GM10266 (cell line): Measurements from ENCODE around the gene ANO3.
"Not testable (repeated sequence)": the region's sequence is repeated elsewhere in the genome, so short reads cannot be mapped to it uniquely, and the experiment has no call there.

ENCODE experiments used
- DNase-seq: peaks from one replicate; pipeline ENCODE4 v3.0.0; 2012; ENCODE audit errors: extremely low spot score
- TF ChIP-seq, protein P1 (sequence below): IDR thresholded peaks from 2 replicates; pipeline ENCODE4 v1.5.1; 2012; ENCODE audit warnings: mild to moderate bottlenecking, low read depth; ENCODE audit not compliant: control insufficient read depth, insufficient read depth; ENCODE audit errors: missing control alignments

The ANO3 gene

DNA sequence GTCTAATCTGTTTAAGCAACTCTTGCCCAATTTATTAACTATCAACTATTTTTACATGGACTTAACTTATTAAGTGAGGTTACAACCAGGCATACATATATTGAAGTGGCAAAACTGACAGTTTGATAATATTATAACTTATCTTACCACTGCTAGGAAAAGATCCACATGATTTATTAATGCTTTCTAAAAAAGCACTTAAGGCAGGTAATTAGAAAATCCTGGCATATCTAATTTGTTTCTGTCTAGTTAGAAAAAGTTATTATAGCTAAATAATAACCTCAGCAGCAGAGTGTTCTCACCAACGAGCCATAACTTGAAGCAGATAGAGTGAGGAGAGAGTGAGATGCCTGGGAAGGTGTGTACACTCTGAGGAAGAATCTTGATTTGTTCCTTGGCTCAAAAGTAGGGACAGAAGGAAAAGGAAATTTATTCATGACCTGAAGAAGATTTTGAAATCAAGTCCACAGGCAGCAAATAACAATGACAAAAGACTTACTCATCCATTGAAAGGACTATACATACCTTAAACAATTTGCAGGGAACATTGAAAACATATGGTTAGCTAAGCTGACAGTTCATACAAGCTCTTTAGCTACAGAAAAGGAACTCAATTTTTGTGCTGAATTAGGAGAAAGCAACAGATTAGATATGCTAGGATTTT is 247.2 kb downstream of the ANO3 start:
- TF ChIP-seq, protein P1, sequence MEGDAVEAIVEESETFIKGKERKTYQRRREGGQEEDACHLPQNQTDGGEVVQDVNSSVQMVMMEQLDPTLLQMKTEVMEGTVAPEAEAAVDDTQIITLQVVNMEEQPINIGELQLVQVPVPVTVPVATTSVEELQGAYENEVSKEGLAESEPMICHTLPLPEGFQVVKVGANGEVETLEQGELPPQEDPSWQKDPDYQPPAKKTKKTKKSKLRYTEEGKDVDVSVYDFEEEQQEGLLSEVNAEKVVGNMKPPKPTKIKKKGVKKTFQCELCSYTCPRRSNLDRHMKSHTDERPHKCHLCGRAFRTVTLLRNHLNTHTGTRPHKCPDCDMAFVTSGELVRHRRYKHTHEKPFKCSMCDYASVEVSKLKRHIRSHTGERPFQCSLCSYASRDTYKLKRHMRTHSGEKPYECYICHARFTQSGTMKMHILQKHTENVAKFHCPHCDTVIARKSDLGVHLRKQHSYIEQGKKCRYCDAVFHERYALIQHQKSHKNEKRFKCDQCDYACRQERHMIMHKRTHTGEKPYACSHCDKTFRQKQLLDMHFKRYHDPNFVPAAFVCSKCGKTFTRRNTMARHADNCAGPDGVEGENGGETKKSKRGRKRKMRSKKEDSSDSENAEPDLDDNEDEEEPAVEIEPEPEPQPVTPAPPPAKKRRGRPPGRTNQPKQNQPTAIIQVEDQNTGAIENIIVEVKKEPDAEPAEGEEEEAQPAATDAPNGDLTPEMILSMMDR = no peak
- no peak for DNase-seq

DNA sequence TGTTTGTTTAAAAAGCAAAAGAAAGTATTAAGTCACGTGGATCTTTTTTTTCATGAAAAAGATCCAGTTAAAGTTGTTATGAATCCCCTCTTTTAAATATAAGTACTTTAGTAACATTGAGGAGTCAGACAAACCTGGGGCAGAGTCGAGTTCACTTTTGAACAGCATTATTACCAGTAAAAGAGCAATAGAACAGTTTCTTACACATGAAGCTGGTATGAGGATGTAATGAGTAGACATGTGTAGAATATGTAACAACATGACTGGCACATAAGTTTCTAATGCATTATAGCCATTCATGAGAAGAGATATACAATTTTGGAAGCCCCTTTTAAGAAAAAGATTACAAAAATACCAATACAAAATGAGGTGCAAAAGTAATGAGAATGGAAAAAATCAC is 247.8 kb downstream of the ANO3 start:
- TF ChIP-seq, protein P1 = no peak
- no peak for DNase-seq

DNA sequence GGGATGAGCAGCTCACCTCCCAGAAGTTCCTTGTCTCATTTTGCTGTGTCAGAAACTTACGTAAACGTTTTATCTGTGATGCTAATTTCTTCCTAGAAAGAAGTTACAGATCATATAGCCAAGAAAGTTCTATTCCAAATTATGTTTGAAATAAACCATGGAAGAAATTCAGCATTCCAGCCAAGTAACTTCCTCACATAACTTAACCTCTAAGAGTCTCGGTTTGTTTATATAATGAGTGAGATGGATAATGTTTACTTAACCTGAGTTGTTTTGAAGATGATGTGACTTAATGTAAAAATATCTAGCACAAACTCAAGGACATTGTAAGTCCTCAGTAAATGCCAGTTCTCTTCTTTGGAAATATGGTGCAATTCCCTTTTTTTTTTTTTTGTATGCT is 249.0 kb downstream of the ANO3 start:
- DNase-seq = no peak
- TF ChIP-seq, protein P1 = no peak

DNA sequence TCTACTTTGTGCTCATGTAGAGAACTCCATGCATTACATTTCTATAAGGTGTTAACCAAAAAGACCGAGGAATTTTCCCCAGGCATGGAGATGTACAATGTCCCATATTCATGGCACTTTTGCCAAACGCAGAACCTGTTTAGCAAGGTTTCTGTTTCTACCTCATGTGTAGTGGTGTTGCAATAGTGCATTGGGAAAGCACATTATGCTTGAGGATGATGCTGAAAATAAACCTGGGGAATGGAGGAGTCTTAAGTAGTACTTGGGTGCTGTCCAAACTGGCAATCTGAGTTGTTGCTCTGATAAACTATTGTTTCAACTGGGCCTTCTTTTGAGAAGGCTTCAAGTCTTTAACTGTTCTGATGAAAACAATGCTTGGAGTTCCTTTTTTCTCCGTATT is 251.6 kb downstream of the ANO3 start:
- no peak for DNase-seq
- TF ChIP-seq, protein P1 = no peak

DNA sequence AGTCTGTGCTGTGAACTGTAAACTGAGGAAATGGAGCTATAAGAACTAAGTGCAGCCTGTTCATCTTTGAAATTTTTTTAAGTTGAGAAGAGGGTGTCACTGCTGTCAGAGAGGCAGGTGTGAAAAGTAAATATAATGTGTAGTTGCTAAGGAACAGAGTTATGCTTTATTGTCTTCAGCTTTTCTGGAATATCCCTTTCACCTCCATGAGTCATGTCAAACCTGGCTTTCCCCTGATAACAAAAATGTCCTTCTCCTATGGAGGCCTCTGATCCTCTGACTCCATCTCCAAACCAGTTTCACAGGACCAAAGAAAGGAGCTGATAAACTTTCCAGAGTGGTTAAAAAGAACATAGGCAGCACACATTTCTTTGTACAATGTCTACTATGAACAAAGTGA is 252.9 kb downstream of the ANO3 start:
- no peak for DNase-seq
- TF ChIP-seq, protein P1 = no peak

DNA sequence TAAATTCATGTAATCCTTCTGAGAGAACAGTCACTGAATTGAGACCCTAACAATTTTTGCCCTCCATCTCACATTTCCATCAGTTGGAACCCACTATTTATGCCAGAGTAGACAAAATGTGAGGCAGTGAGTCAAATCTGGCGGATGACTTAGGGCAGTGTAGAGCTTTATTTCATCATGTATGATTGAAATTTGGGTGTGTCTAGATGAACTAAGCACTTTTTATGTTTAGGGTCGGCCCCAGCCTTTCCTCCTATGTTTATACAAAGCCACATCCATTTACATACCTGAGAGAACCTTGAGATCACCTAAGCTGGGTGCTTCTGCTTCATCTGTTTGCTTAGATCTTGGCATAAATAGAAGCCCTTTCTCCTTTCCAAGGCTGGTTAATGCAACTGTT is 255.1 kb downstream of the ANO3 start:
- TF ChIP-seq, protein P1 = no peak
- DNase-seq = no peak

DNA sequence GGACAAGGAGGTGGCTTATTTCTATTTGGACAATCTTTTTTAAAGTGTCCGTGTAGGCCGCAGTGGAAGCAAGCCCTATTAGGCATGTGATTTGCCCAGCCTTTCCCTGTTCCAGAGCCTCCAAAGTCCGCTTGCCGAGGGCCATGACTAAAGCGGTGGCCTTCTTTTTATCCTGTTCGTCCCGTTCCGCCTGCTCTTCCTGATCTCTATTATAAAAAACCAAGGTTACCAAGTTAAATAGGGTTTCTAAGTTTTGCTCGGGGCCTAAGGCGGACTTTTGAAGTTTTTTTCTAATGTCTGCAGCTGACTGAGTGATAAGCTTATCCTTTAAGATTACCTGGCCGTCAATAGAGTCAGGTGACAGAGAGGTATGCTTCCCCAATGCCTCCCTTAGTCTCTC is 261.8 kb downstream of the ANO3 start:
- TF ChIP-seq, protein P1 = no peak
- DNase-seq = no peak

DNA sequence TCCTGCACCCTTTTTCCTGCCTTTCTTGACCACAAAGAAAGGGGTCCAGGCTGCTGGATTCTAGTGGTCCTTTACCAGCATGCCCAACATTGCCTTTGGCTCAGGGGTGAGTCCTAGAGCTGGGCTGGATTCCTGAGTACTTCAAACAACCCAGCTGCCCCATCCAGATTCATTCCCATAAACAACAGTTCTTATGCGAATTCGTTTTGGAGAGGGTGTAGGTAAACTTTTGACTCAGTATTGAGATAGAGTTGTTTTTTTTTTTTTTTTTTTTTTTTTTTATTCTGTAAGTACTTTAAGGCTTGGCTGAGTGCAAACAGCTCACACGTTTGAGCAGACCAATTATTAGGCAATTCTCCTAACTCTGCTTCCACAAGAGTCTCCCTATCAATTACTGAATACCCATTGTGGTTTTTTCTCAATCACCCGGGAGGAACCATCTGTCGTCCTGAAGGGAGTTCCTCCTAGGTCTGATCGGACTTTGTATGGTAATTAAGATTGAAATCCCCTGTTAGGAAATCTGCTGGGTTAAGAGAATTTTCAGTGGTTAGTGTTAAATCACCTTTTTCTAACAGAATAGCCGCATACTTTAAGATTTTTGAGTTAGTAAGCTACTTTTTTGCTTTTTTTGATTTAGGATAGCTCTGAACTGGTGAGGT is 263.4 kb downstream of the ANO3 start:
- DNase-seq = not testable (repeated sequence)

DNA sequence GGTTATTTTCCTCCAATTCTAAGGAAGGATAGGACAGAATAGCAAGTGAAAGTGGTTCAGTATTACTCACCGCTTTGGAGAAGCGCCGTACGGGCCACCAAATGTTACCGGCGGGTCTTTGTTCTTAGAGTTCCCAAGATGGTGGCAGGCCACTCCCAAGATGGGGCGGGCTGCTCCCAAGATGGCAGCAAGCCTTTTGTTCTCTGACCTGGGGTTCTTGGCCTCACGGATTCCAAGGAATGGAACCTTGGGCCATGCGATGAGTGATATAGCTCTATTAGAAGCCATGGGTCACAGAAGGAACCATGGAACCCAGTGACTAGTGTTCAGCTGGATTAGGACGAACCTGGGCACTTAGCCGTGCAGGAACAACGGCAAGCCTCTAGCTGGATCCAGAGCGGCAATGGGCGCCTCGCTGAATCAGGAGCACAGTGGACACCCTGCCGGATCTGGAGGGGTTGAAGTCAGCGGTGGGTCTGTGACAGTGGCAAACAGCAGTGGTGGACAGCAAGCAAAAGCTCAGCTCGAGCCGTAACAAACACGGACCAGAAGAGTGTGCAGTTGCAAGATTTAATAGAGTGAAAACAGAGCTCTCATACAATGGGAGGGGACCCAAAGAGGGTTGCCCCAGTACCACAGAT is 265.2 kb downstream of the ANO3 start:
- DNase-seq = not testable (repeated sequence)
